AG10803 (cell line): Measurements from ENCODE around the gene PFKFB2.

Source experiments
- DNase-seq: peaks from one replicate; pipeline ENCODE4 v3.0.0; 2010; ENCODE audit warnings: low read depth
- H3K4me3 ChIP-seq: 2 replicates; pipeline ENCODE4 v1.5.1; 2011; ENCODE audit warnings: mild to moderate bottlenecking, low read length, control low read depth
- CTCF ChIP-seq: conservative IDR thresholded peaks from 2 replicates; pipeline ENCODE4 v1.5.1; 2011; ENCODE audit warnings: mild to moderate bottlenecking, low read length, control low read depth, inconsistent platforms

Gene PFKFB2

GRCh38 chr1:207059881-207060280, 6.8 kb downstream of the PFKFB2 start:
- no peak for DNase-seq
- TF ChIP-seq CTCF: no peak
- H3K4me3 ChIP-seq: no peak overlapping the region

DNA sequence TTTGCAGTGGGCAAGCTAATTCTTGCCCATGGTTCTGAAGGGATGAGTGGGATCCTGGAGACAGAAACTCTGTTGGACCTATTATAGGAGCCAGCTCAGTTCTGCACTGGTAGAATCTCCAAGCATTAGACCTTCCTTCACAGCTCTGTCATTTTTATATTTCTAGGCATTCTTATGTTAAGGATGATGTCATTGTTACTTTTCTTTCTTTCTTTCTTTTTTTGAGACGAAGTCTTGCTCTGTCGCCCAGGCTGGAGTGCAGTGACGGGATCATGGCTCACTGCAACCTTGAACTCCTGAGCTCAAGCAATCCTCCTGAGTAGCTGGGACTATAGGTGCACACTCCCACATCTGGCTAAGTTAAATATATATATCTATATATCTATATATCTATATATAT, 7.5 kb downstream of the PFKFB2 start:
- no peak for DNase-seq
- no peak for TF ChIP-seq CTCF
- H3K4me3 ChIP-seq: no peak overlapping the region

GRCh38 chr1:207062058-207062457, 9.0 kb downstream of the PFKFB2 start:
- no peak for TF ChIP-seq CTCF
- no peak overlapping the region for H3K4me3 ChIP-seq
- no peak for DNase-seq

- no peak for DNase-seq
- TF ChIP-seq CTCF: no peak
- H3K4me3 ChIP-seq: no peak overlapping the region
Measured at GRCh38 chr1:207063014-207063413, 9.9 kb downstream of the PFKFB2 start.

GRCh38 chr1:207064561-207064960, 11.5 kb downstream of the PFKFB2 start:
- no peak overlapping the region for H3K4me3 ChIP-seq
- TF ChIP-seq CTCF: no peak
- DNase-seq: no peak

DNA sequence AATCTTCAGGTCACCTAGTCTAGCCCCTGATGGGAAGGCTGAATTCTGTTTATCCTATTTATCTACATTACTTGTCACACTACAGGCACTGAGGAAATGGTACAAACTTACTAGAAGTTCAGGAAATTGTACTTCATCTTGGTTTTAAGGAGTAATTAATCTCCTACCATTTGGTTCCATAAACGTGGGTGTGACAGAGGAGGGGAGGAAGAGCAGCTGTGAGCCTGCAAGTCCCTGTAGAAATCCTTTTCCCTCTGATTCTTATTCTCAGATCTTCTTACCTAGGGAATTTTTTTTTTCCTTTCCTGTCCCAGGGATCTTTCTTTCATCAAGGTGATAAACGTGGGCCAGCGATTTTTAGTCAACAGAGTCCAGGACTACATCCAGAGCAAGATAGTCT, 14.1 kb downstream of the PFKFB2 start:
- no peak for DNase-seq
- no peak overlapping the region for H3K4me3 ChIP-seq
- no peak for TF ChIP-seq CTCF

DNA sequence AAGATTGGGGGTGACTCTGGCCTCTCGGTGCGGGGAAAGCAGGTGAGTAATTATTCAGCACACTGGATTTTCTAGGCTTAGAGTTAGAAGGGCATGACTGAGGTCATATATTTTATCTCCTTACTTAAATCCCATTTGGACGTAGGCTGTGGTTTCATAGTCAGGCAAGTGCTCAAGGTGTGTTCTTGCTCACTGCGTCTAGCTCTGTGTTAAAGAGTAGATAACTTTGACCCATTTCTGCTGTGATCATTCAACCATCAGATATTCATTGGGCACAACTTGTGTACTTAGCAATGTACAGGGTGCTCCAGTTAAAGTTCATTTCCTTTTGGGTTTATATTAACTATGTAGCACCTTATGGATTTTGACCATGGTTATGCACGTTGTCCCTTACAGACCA, 14.6 kb downstream of the PFKFB2 start:
- H3K4me3 ChIP-seq: no peak overlapping the region
- TF ChIP-seq CTCF: no peak
- no peak for DNase-seq
